AML-193 (cell line): ENCODE measurements around the gene GZMH.
"Not testable (repeated sequence)": the region's sequence is repeated elsewhere in the genome, so short reads cannot be mapped to it uniquely, and the experiment has no call there.

ENCODE experiments used
- DNase-seq, 2 experiments: peaks; one replicate each; lab custom pipeline; 2025; lab: John Stamatoyannopoulos, UW

Gene GZMH, protein sequence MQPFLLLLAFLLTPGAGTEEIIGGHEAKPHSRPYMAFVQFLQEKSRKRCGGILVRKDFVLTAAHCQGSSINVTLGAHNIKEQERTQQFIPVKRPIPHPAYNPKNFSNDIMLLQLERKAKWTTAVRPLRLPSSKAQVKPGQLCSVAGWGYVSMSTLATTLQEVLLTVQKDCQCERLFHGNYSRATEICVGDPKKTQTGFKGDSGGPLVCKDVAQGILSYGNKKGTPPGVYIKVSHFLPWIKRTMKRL

GRCh38 chr14:24609655-24610344, at the start of gene GZMH:
Gene GZMH, minus strand, starts transcription at chr14:24609685. Its CDS starts 72 bp downstream, at chr14:24609613.
- no peak for DNase-seq

DNA sequence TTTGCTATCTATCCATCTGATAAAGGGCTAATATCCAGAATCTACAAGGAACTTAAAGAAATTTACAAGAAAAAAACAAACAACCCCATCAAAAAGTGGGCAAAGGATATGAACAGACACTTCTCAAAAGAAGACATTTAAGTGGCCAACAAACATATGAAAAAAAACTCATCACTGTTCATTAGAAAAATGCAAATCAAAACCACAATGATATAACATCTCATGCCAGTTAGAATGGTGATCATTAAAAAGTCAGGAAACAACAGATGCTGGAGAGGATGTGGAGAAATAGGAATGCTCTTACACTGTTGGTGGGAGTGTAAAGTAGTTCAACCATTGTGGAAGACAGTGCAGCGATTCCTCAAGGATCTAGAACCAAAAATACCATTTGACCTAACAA, 38.9 kb upstream of the GZMH start:
- not testable (repeated sequence) for DNase-seq

DNA sequence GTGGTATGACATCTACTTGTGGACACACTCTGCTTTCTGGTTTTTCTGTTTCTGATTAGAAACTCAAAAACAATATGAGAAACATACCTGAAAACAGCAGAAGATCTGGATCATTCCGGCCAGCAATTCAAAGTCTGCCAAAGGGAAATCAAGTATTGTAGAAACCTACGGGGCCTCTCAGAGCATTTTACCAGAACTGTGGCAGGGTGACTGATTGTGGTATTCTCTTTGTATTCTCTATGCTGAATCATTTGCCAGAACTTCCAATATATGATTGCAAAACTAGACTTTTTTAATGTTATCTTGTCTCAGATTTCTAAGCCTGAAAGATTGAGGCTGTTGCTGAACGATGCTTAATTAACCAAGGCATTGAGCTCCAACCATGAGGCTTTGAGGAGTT, 30.4 kb upstream of the GZMH start:
- DNase-seq: no peak

DNA sequence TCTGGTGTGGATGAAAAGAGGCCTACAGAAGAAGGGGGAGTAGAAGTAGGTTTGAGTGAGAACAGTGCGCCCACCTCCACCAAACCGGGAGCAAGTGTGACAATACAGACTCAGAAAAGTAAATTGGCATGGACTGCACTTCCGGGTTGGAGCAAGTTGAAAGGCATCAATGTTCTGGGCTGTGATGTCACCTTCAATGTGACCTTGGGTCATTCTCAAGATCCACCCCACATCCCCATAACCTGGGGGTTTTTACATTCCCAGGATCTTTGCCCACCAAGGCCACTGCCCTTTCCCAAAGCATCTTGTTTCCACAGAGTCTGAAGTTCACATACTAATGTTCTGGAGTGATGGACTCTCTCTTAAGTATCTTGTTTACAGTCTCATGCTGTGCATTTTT, 29.8 kb upstream of the GZMH start:
- DNase-seq: no peak

- no peak for DNase-seq
Measured at GRCh38 chr14:24634158-24634557, 24.7 kb upstream of the GZMH start, which contains the start of gene GZMB. Gene GZMB, minus strand, starts transcription at chr14:24634190. Its CDS starts 30 bp downstream, at chr14:24634160.

GRCh38 chr14:24633353-24633752, 23.9 kb upstream of the GZMH start:
- DNase-seq: no peak

- DNase-seq: no peak
Measured at GRCh38 chr14:24632761-24633160, 23.3 kb upstream of the GZMH start.

- DNase-seq: no peak
Measured at GRCh38 chr14:24632336-24632735, 22.9 kb upstream of the GZMH start.

- DNase-seq: no peak
Measured at GRCh38 chr14:24631749-24632335, 22.4 kb upstream of the GZMH start.

- no peak for DNase-seq
Measured at GRCh38 chr14:24630872-24631477, 21.5 kb upstream of the GZMH start.

DNA sequence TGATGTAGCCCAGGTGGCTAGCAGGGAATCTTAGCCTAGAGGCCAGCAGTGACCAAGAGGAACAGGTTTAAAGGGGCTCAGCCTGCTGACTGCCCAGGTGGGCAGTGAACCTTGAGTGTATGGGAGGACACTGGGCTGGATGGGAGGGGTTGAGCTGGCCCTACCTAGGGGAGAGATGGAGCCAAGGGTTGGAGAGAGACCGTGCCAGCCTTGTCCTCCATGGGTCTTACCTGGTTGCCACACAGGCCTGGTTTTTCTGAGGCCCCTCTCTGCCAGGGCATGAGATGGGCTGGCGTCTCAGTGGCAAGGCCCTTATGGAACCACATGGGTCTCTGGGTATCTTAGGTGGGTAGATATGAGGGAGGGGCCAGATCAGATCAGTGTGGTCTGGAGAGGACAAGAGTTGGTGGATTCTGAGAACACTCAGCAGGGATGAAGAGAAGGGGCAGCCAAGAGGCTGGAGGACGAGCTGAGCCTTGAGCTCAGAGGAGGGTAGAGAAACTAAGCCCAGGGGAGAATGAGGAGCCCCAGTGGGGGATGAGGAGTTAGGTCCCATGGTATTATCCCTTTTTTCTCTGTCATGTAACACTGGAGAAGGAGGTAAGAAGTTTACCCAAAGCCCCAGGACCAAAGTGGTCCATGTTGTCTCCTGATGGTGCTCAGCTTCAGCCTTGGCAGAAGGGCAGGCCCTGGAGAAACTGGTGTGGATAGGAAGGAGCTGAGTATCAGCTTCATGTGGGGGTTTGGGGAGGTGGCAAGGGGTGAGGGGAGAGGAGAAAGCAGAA, 20.8 kb upstream of the GZMH start:
- DNase-seq: no peak

DNA sequence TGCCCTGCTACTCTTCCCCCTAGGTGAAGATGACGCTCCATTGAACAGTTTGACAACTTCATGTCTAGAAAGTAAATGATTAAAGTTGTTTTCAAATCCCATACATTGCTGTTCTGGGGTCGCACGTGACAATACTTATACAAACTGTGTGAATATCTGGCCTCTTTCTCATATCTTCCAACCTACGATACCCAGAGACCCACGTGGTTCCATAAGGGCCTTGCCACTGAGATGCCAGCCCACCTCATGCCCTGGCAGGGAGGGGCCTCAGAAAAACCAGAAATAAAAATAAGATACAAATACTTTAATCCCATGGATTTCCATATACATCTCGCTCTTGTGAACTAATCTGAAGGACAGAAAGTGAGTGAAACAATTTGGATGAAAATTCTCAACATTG, 20.0 kb upstream of the GZMH start:
- no peak for DNase-seq

DNA sequence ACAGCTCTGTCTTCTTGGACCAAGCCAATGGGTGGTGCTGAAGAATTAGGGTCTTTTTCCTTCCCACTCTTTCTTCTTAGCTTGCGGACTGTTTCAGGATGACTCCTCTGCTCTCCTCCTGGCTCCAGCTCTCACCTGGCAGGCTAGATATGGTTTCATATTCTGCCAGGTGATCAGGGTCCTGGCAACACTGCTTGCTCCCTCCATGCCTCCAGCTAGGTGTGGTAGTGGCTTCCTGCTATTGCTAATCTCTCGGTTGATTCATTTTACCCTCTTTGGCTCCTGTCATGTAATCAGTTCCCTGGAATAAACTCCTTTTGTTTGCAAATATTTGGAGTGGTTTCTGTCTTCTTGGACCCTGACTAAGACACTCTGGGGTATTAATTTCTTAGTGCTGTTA, 4.3 kb upstream of the GZMH start:
- no peak for DNase-seq

- DNase-seq: peak; percentile 61 to 80
Measured at GRCh38 chr14:24613241-24613640, 3.8 kb upstream of the GZMH start.

DNA sequence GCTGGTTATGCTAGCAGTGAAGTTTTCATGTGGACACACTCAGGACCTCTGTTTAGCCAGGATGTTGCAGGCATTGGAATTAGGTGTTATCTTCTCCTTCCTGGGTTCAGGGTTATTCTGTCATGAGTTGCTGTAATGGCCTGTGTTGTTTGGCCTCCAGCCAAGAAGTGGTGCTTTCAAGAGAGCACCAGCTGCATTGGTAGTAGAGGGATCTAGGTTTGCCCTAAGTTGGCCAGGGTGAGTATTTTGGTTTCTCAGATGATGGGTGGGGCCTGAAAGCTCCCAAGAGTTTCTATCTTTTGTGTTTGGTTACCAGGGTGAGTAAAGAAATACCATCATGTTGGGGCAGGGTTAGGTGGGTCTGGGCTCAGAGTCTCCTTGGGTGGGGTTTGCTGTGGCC, 2.7 kb upstream of the GZMH start:
- no peak for DNase-seq

- DNase-seq: peak; percentile 12 to 25
Measured at GRCh38 chr14:24607635-24608514, 1.6 kb downstream of the GZMH start.

- DNase-seq: peak; percentile 36 to 44
Measured at GRCh38 chr14:24607081-24607480, 2.4 kb downstream of the GZMH start.

GRCh38 chr14:24606297-24606696, 3.2 kb downstream of the GZMH start:
- peak; percentile 27 to 58 for DNase-seq

DNA sequence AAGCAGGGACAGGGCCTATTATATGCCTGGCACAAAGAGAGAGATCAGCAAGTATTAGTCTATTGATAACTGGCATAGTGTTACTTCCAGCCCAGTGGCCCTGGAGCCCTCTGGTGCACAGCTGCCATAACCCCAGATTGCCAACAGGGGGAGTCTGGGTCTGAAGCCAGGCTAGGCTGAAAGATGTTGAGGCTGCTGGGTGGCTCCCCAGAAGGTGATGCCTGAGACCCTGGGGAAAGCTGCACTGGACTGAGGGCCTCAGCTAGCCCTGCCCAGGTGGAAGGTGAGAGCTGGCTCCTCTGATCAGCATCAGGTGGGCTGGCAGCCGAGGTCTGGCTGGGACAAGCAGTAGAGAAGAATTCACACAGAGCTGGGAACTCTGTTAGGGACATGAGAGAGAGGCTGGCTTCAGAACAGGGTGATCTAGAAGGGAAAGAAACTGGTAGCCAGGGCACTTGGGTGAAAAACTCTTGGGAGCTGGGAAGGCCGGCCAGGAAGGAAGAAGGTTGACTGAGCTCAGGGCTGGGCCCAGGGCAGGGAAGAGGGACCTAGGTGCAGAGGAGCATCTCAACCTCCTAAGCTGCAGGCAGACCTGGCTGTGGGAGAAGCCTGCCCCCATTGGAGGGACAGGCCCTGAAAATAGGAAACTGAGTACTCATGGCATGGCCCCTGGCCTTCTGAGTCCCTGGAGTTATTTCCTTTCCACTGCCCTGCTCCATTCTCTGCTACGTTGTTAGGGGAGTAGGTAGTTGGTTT, 3.9 kb downstream of the GZMH start:
- DNase-seq: peak; percentile 44 to 62

GRCh38 chr14:24597403-24597802, 12.1 kb downstream of the GZMH start:
- no peak for DNase-seq
